ENCODE measurements around the gene P2RX4. TPM values are rescaled to one million over a fixed set of nuclear protein-coding genes. Genes with fewer than 3 reads are reported as not detected.
A peak's percentile ranks its signal among the peaks of the same experiment; 100 is the strongest.

P2RX4 gene
- polyA plus RNA-seq, 3 donors = 61.8 to 87.7 (median 74.7) TPM

- H3K9ac ChIP-seq (ENCODE audit: insufficient read depth, low read length, poor library complexity, severe bottlenecking) = no peak overlapping the region
- no peak overlapping the region for H3K4me3 ChIP-seq (replicated peaks in 1 of 3; ENCODE audit: low read depth in 2 of 3, low read length in 3 of 3)
- Mint-ChIP-seq H3K27ac (peak overlapping the region in 5 of 7 donors; percentile 67 to 89 (median 82)), H3K36me3 (peaks cover 26 to 30% of the 10 kb centered on the region in 2 donors), H3K27me3 (ENCODE audit: low read depth in 3 of 3) (peaks cover 0 to 6% (median 0%) of the 10 kb centered on the region in 3 donors), H3K4me1 (peaks cover 48% of the 10 kb centered on the region), H3K9me3 (no peaks in the 10 kb centered on the region), H3K4me3 (no peak overlapping the region)
- no peak for TF ChIP-seq CTCF (IDR thresholded peaks at IDR 0.05)
- H3K9me3 ChIP-seq (replicated peaks in 1 of 2; ENCODE audit: control insufficient read depth in 1 of 2, insufficient read depth in 1 of 2, low read length in 2 of 2) = no peaks in the 10 kb centered on the region
- 96% methylated on average over 3 of the region's 9 CpGs for WGBS (ENCODE audit: insufficient coverage)
- H3K79me2 ChIP-seq (ENCODE audit: insufficient read depth, low read length) = peaks cover 4% of the 10 kb centered on the region
- H3K27ac ChIP-seq (ENCODE audit: low read depth in 1 of 2, low read length in 2 of 2) = peak overlapping the region in 1 of 2 donors; percentile 67
- no peak for DNase-seq
- intact Hi-C loops (cut with micrococcal nuclease) = no loop called here
- H3K4me2 ChIP-seq (replicated peaks; ENCODE audit: extremely low read depth, low read length, poor library complexity, severe bottlenecking) = no peak overlapping the region
- no peaks in the 10 kb centered on the region for H4K20me1 ChIP-seq (ENCODE audit: insufficient read depth, low read length)
- peaks cover 11 to 26% of the 10 kb centered on the region in 2 donors for H3K36me3 ChIP-seq (replicated peaks in 1 of 2; ENCODE audit: control insufficient read depth in 1 of 2, insufficient read depth in 2 of 2, low read length in 2 of 2)
- peaks cover 41 to 43% of the 10 kb centered on the region in 2 donors for H3K4me1 ChIP-seq (ENCODE audit: control insufficient read depth in 1 of 2, insufficient read depth in 2 of 2, low read length in 2 of 2)
- H2AFZ ChIP-seq (ENCODE audit: insufficient read depth, low read depth, low read length, poor library complexity, severe bottlenecking) = no peak overlapping the region
- no peaks in the 10 kb centered on the region for H3K27me3 ChIP-seq (ENCODE audit: control insufficient read depth in 2 of 2, insufficient read depth in 2 of 2, low read length in 2 of 2)
These were observed 20.8 kb upstream of the P2RX4 start for GRCh38 chr12:121189131-121189530.

GRCh38 chr12:121189619-121190155 lies 20.2 kb upstream of the P2RX4 start:
- TF ChIP-seq CTCF (IDR thresholded peaks at IDR 0.05) = no peak
- peak in 1 of 3 donors; percentile 31 for DNase-seq
- Mint-ChIP-seq H3K36me3 (peaks cover 22 to 25% of the 10 kb centered on the region in 2 donors), H3K9me3 (no peaks in the 10 kb centered on the region), H3K27me3 (ENCODE audit: low read depth in 3 of 3) (peaks cover 0 to 6% (median 0%) of the 10 kb centered on the region in 3 donors), H3K4me1 (peaks cover 44% of the 10 kb centered on the region), H3K27ac (peak overlapping the region; percentile 67 to 94 (median 88)), H3K4me3 (no peak overlapping the region)
- H3K27me3 ChIP-seq (ENCODE audit: control insufficient read depth in 2 of 2, insufficient read depth in 2 of 2, low read length in 2 of 2) = no peaks in the 10 kb centered on the region
- no peak overlapping the region for H3K9ac ChIP-seq (ENCODE audit: insufficient read depth, low read length, poor library complexity, severe bottlenecking)
- H3K4me3 ChIP-seq (replicated peaks in 1 of 3; ENCODE audit: low read depth in 2 of 3, low read length in 3 of 3) = no peak overlapping the region
- H3K27ac ChIP-seq (ENCODE audit: low read depth in 1 of 2, low read length in 2 of 2) = peak overlapping the region; percentile 60 to 67
- H2AFZ ChIP-seq (ENCODE audit: insufficient read depth, low read depth, low read length, poor library complexity, severe bottlenecking) = no peak overlapping the region
- intact Hi-C loops (cut with micrococcal nuclease) = loop anchor here (1.0 to 5.0 kb wide), 2 partner anchors 42 to 45 kb away; no protein-coding TSS in a partner anchor
- no peak overlapping the region for H3K4me2 ChIP-seq (replicated peaks; ENCODE audit: extremely low read depth, low read length, poor library complexity, severe bottlenecking)
- peaks cover 6 to 21% of the 10 kb centered on the region in 2 donors for H3K36me3 ChIP-seq (replicated peaks in 1 of 2; ENCODE audit: control insufficient read depth in 1 of 2, insufficient read depth in 2 of 2, low read length in 2 of 2)
- H3K79me2 ChIP-seq (ENCODE audit: insufficient read depth, low read length) = peaks cover 4% of the 10 kb centered on the region
- no peaks in the 10 kb centered on the region for H4K20me1 ChIP-seq (ENCODE audit: insufficient read depth, low read length)
- no peaks in the 10 kb centered on the region for H3K9me3 ChIP-seq (replicated peaks in 1 of 2; ENCODE audit: control insufficient read depth in 1 of 2, insufficient read depth in 1 of 2, low read length in 2 of 2)
- peaks cover 35 to 37% of the 10 kb centered on the region in 2 donors for H3K4me1 ChIP-seq (ENCODE audit: control insufficient read depth in 1 of 2, insufficient read depth in 2 of 2, low read length in 2 of 2)
- WGBS (ENCODE audit: insufficient coverage) = 82% methylated on average over 8 of the region's 9 CpGs
